NCI-H2171 (cell line): ENCODE results near the gene PIGL.

ENCODE experiments used
- DNase-seq: peaks from one replicate; lab custom pipeline; 2025; lab: John Stamatoyannopoulos, UW

Gene PIGL

DNA sequence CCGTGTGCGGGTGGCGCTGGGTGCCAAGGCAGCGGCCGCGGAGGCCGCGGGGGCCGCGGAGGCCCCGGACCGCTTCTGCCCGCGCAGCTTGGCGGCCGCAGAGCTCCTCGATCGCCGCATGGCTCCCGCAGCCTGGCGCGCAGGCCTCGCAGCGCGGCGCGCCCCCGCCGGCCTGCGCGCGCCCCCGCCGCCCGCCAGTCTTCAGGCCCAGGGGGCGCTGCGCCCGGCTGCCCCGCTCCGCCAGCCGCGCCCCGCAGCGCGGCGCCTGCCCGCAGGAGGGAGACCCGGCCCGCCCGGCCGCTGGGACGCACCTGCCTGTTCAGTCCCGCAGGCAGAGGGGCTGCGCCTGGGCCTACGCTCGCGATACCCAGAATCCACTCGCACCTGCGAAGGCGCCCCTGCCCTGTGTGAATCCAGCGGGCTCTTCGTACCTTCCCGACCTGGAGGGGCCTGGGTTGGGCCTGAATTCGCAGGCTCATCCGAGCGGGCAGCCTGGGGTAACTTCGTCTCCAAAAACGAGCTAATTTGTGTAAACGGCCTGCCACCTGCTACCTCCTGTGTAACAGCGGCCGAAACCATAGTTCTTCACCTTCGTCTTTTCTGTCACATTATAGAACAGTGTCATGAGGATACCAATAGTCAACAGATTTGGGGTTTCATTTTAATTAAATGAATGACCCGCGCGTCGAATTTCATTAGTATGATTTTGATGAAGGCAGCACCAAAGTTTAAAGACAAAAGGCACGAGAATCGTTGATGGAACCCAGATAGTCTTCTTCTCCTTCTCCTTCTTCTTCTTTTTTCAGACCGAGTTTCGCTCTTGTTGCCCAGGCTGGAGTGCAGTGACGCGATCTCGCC is 136.5 kb downstream of the PIGL start, which contains the start of gene CENPV:
CENPV (minus strand) TSS at position 153 of the 858 bp plus-strand sequence; CDS start at position 120, 33 bp downstream.
- peak; percentile 60 for DNase-seq

DNA sequence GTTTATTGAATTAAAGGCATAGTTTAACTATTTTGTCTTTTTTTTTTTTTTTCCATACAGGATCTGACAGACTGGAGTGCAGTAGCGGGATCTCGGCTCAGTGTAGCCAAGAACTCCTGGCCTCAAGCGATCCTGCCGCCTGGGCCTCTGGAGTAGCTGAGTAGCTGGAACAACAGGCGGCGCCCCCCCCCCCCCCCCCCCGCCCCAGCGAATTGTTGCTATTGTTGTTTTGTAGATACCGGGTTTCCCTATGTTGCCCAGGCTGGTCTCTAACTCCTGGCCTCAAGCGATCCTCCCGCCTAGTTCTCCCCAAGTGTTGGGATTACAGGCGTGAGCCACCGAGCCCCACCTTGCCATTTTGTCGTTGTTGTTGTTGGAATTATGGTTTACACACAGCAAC is 137.6 kb downstream of the PIGL start:
- no peak for DNase-seq

DNA sequence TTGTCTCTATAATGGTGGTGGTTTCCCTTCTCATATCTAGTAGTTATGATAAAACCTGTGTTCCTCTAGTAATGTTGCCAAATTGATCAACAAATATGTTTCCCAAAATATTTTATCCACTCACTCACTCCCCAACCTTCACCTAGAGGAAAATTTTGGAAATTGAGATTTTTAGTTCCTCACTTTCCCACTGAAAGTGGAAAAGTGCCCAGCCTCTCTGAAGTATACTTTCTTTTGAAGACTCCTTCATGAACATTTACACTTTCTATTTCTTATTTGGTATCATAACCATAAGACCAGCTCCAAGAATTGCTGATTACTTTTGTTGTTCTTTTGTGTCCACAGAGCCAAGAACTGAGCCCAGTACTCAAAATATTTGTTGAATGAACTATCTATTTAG is 141.4 kb downstream of the PIGL start:
- no peak for DNase-seq

DNA sequence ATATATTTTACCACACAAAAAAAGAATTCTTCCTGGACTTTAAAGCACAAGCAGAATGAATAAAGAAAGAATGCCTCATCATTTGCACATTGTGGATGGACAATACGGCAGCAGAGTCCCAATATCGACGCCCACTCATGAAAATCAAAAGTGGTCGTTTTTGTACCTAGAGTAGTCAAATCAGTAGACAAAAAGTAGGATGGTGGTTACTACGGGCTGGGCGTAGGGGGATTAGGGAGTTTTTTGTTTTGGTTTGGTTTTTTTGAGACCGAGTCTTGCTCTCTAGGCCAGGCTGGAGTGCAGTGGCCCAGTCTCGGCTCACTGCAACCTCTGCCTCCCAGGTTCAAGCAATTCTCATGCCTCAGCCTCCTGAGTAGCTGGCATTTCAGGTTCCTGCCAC is 144.9 kb downstream of the PIGL start:
- DNase-seq: no peak

DNA sequence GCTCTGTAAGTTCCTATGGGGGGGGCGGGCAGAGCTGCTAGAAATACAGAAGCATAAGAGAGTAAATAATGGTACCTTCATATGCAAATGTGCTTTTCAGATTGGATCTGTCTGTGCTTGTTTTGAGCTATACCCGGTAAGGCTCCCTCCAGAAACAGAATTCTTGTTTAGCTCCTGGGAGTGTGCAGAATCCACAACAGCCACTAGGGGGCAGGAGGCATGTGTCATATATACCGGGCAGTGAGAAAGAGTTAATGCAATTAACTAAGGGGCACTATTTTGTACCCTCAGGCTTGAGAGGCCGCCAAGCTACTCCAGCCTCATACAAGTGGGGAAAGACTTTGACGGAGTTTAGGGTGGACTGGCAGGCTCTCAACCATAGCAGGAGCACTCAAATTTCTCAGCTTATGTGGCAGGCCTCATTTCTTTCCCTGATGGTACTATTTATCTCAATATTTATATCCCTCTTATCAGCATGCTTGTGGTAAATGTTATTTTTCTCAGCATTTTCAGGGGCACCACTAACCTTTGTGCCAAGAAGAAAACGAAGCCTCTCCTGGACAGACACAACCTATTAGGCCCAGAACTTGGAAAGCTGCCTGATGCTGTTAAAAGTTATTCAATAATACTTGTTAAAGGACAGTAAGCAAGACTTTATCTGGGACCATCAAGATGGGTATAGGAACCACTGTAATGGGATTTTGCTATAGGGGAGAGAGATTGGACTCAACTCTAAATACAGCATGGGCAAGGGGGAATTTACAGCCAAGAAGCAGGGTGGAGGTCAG is 146.9 kb downstream of the PIGL start:
- peak; percentile 55 for DNase-seq

DNA sequence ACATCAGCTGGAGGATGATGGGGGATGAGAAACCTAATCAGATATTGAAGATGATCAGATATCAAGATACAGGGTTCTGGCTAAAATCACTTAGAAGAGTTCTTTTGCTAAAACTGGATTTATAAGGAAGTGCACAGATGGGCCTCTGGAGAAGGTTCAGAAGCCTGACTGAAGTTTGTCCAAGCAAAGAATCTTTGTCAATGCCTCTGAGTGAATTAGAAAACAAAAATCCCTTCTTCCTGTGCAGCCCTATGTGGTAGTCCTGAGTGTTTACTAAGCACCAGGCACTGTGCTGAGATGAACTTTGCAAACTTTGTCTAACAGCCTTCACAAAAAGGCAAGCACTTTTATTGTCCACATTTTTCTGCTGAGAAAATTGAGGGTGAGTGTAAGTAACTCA is 147.6 kb downstream of the PIGL start:
- DNase-seq: no peak

DNA sequence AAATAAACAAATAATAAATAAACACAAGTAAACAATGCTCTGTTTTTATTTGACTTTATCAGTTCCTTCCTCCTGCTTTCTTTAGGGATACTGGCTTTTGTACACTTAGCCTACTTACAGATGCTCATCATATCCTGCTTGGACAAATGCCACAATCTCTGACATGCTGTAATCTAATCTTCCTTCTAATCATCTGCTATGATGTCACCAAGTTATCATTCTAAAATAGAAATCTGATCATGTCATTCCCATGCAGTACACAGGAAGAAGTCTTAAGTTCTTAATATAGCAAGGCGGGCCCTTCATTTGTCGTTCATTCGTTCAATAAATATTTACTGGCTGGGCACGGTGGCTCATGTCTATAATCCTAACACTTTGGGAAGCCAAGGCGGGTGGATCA is 154.7 kb downstream of the PIGL start:
- peak; percentile 30 for DNase-seq

DNA sequence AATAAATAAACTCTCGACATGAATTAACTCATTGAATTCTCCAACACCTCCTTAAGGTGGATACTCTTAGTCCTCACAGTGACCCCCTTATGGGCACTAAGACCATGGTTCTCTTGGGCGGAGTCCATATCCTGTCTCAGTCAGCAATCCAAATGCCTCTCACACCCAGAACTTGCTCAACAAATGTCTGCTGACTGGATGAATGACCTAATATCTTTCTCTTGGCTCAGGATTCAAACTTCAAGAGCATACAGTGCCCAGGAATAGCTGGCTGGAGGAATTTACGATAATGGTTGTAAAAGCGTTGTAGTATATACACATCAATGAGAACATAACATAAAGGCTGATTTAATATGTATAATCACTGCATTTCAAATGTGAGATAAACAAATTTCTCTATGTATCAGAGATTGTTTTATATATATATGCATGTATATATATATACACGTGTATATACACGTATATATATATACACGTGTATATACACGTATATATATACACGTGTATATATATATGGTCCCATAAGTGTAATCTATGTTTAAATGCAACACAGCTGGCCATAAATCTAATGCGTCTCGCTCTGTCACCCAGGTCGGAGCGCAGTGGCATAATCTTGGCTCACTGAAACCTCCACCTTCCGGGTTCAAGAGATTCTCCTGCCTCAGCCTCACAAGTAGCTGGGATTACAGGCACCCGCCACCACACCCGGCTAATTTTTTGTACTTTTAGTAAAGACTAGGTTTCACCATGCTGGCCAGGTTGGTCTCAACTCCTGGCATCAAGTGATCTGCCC is 157.3 kb downstream of the PIGL start:
- DNase-seq: no peak
